RPMI8226 (cell line): ENCODE results near the gene DOK5.

ENCODE experiments used
- DNase-seq: peaks from one replicate; pipeline ENCODE4 v3.0.0-alpha.2; 2015

The DOK5 gene

GRCh38 chr20:54620611-54621010 lies 145.2 kb downstream of the DOK5 start:
- no peak for DNase-seq

- DNase-seq = peak; percentile 28
These were observed 147.2 kb downstream of the DOK5 start for GRCh38 chr20:54622333-54623295.

- DNase-seq = peak; percentile 38
These were observed 148.7 kb downstream of the DOK5 start for GRCh38 chr20:54623991-54624569.

- DNase-seq = no peak
These were observed 149.5 kb downstream of the DOK5 start for GRCh38 chr20:54624706-54625390.

- no peak for DNase-seq
These were observed 150.1 kb downstream of the DOK5 start for GRCh38 chr20:54625497-54625896.

GRCh38 chr20:54626126-54626525 lies 150.7 kb downstream of the DOK5 start:
- no peak for DNase-seq

- no peak for DNase-seq
These were observed 154.2 kb downstream of the DOK5 start for GRCh38 chr20:54629632-54630031.

- no peak for DNase-seq
These were observed 155.2 kb downstream of the DOK5 start for GRCh38 chr20:54630582-54630981.

- no peak for DNase-seq
These were observed 155.7 kb downstream of the DOK5 start for GRCh38 chr20:54631059-54631458.

GRCh38 chr20:54633374-54634355 lies 158.3 kb downstream of the DOK5 start:
- peak; percentile 92 for DNase-seq

GRCh38 chr20:54636575-54636974 lies 161.2 kb downstream of the DOK5 start:
- no peak for DNase-seq

GRCh38 chr20:54639941-54640340 lies 164.5 kb downstream of the DOK5 start:
- DNase-seq = no peak

- no peak for DNase-seq
These were observed 165.4 kb downstream of the DOK5 start for GRCh38 chr20:54640800-54641199.

- no peak for DNase-seq
These were observed 167.7 kb downstream of the DOK5 start for GRCh38 chr20:54642864-54643667.

GRCh38 chr20:54643761-54644160 lies 168.4 kb downstream of the DOK5 start:
- peak; percentile 95 for DNase-seq

- no peak for DNase-seq
These were observed 170.2 kb downstream of the DOK5 start for GRCh38 chr20:54645445-54646155.

GRCh38 chr20:54646156-54646517 lies 170.7 kb downstream of the DOK5 start:
- DNase-seq = no peak

- DNase-seq = no peak
These were observed 173.2 kb downstream of the DOK5 start for GRCh38 chr20:54648421-54649142.

- peak; percentile 85 for DNase-seq
These were observed 174.1 kb downstream of the DOK5 start for GRCh38 chr20:54649511-54649962.
